GM19043 (cell line): ENCODE results near the gene RAD51AP2.

Experiments used
- ATAC-seq: cut with Tn5 transposase; IDR thresholded peaks from one replicate; pipeline ENCODE4 v1.9.1; 2021; ENCODE audit warnings: low read depth; ENCODE audit not compliant: unreplicated experiment

The RAD51AP2 gene

DNA sequence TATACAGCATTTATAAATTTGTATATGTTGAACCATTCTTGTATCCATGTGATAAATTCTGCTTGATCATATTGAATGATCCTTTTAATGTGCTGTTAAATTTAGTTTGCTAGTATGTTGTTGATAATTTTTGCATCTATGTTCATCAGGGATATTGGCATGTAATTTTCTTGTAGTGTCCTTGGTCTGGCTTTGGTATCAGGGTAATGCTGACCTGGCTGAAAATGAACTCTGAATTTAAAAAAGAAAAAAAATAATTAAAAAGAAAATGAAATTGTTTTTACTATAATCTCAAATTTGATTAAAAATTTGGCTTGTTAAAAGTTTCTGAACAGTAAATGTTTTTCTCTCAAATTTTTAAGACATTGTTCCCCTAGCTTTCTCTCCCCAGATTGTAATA is 46.3 kb downstream of the RAD51AP2 start:
- ATAC-seq = no peak

DNA sequence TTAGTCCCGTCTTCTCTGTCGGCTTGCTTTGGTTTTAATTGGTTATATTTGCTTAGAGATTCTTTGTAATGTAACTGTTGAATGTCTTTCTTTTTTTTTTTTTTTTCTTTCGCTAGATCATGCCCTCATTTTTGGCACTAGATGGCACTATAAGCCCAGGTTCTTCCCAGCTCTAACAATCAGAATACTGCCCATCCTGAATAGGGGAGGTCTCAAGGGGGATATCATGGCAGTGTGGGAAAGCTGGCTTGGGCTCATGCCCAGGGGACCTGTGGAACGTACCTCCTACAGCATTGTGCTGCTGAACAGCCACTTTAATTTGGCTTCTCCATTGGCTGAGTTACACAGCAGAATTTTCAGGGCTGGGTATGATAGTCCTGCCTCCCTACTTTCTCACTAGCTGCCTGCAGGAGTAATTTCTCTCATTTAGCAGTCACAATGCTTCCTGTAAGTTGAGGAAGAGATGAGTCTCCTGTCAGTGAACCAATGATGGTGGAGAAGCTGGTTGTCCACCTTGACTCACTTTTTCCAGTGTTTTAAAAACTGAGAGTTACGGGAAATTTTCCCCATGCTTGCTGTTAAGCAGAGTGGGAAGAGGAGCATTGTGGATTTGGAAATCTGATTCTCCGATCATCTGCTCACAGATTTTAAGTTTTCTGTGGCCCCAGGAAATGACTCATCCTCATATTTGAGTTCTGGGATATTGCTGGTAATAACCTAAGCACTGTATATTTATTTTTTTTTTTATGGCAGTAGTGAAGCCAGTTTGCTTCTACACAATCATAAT is 47.2 kb downstream of the RAD51AP2 start:
- no peak for ATAC-seq

DNA sequence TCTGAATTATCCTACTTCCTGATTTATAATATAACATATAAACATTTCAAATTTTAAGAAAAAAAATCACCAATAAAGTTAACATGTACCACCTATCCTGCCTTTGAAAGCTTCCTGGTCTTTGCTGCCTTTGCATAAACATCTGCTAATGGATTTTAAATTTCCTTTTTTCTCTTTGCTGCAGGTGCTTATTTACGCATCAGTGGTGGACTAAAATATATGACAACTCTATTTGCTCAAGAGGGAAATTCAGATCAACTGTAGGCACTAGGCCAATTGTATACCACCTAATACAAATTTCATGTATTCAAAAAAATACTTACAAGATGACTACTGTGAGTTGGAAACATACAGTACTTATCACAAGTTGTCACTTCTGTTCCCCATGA is 57.2 kb downstream of the RAD51AP2 start:
- no peak for ATAC-seq
